Osteoblast (primary cell): ENCODE data around the gene BEGAIN. TPM values are rescaled to one million over a fixed set of nuclear protein-coding genes. Genes with fewer than 3 reads are reported as not detected.

Experiments
- DNase-seq: peaks from one replicate; pipeline ENCODE4 v3.0.0; 2011; ENCODE audit warnings: low spot score, mixed read lengths; ENCODE audit not compliant: insufficient read length; ENCODE audit errors: missing footprints
- H2AFZ ChIP-seq: 2 replicates; pipeline ENCODE4 v1.6.0; 2011; ENCODE audit warnings: mild to moderate bottlenecking, low read length
- H3K27ac ChIP-seq: 2 replicates; pipeline ENCODE4 v1.5.1; 2011; ENCODE audit warnings: mild to moderate bottlenecking, low read depth, low read length, moderate library complexity
- H3K27me3 ChIP-seq: 2 replicates; pipeline ENCODE4 v1.6.0; 2012; ENCODE audit warnings: mild to moderate bottlenecking, control low read depth, inconsistent platforms, low read length, moderate library complexity; ENCODE audit not compliant: insufficient read depth
- H3K36me3 ChIP-seq: 2 replicates; pipeline ENCODE4 v1.5.1; 2011; ENCODE audit warnings: mild to moderate bottlenecking, low read length, control low read depth, moderate library complexity; ENCODE audit not compliant: insufficient read depth
- H3K4me1 ChIP-seq: 2 replicates; pipeline ENCODE4 v1.5.1; 2011; ENCODE audit warnings: mild to moderate bottlenecking, low read length, control low read depth, moderate library complexity; ENCODE audit not compliant: insufficient read depth
- H3K4me2 ChIP-seq: 2 replicates; pipeline ENCODE4 v1.6.0; 2011; ENCODE audit warnings: mild to moderate bottlenecking, low read length; ENCODE audit not compliant: insufficient read depth
- H3K4me3 ChIP-seq: fragments of 200-600 bp; sonication (generic); 3 replicates; pipeline ENCODE4 v1.5.1; 2012; ENCODE audit warnings: mild to moderate bottlenecking, low read length, inconsistent platforms; ENCODE audit not compliant: insufficient read depth
- H3K79me2 ChIP-seq: 2 replicates; pipeline ENCODE4 v1.6.0; 2012; ENCODE audit warnings: mild to moderate bottlenecking, low read length, control low read depth, inconsistent platforms; ENCODE audit not compliant: insufficient read depth
- H3K9me3 ChIP-seq: 2 replicates; pipeline ENCODE4 v1.5.1; 2011; ENCODE audit warnings: low read depth, low read length, control low read depth
- H4K20me1 ChIP-seq: 2 replicates; pipeline ENCODE4 v1.6.0; 2012; ENCODE audit warnings: mild to moderate bottlenecking, low read length, control low read depth; ENCODE audit not compliant: insufficient read depth
- small RNA-seq: library from RNA; depleted of rRNA; stranded (forward); fragments of <200 nt; gene quantifications from one replicate; pipeline ENCODE3, GENCODE V24; 2012
- total RNA-seq: library from RNA; depleted of rRNA; stranded (reverse); fragments of >200 nt; gene quantifications from 2 replicates; pipeline ENCODE4 v1.2.3, GENCODE V29; 2012
- TF ChIP-seq, protein P1 (sequence below): IDR thresholded peaks from 2 replicates; pipeline ENCODE4 v1.5.1; 2011; ENCODE audit warnings: mild to moderate bottlenecking, low read depth, low read length, moderate library complexity; ENCODE audit errors: extremely low read depth

Gene BEGAIN
- total RNA-seq, 1 donor, result 1.1 TPM

DNA sequence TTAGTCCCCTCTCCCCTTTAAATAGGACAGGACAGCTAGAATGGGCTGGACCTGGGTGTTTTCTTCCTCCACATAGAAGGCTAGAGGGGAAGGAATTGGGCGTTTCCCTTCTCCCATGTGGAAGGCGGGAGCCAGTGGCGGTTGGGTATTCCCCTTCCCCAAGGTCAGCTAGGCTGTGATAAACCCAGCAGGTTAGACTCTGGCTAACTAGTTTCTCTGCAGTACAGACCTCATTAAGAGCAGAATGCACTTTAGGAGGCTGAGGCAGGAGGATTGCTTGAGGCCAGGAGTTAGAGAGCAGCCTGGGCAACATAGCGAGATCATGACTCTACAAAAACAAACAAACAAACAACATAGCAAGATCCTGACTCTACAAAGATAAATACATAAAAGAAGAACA lies 92.6 kb downstream of the BEGAIN start:
- no peak for DNase-seq
- Histone ChIP-seq H3K4me3 (no peak overlapping the region), H3K27ac (no peak overlapping the region), H3K4me2 (no peak overlapping the region), H4K20me1 (peaks cover 36% of the 10 kb centered on the region), H2AFZ (no peak overlapping the region), H3K36me3 (no peaks in the 10 kb centered on the region), H3K79me2 (no peaks in the 10 kb centered on the region), H3K27me3 (no peaks in the 10 kb centered on the region), H3K9me3 (no peaks in the 10 kb centered on the region), H3K4me1 (no peaks in the 10 kb centered on the region)
- TF ChIP-seq, protein P1, sequence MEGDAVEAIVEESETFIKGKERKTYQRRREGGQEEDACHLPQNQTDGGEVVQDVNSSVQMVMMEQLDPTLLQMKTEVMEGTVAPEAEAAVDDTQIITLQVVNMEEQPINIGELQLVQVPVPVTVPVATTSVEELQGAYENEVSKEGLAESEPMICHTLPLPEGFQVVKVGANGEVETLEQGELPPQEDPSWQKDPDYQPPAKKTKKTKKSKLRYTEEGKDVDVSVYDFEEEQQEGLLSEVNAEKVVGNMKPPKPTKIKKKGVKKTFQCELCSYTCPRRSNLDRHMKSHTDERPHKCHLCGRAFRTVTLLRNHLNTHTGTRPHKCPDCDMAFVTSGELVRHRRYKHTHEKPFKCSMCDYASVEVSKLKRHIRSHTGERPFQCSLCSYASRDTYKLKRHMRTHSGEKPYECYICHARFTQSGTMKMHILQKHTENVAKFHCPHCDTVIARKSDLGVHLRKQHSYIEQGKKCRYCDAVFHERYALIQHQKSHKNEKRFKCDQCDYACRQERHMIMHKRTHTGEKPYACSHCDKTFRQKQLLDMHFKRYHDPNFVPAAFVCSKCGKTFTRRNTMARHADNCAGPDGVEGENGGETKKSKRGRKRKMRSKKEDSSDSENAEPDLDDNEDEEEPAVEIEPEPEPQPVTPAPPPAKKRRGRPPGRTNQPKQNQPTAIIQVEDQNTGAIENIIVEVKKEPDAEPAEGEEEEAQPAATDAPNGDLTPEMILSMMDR, result no peak

DNA sequence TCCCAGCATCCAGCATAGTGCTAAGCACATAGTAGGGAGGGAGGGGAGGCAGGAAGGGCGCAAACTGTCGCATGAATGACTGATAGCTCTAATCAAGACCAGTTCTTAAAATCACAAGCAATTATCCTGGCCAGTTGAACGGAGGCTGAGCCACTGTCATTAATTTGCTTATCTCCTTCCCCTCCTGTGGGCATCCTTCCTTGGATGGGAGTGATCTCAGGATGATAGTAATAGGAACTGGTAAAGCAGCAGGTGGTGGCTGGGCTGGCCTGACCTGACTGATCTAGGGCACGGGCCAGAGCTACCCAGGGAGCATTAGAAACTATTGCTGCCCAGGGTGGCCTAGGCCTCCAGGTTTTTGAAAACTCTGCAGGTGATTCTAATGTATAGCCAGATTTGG lies 97.0 kb downstream of the BEGAIN start:
- Histone ChIP-seq H3K36me3 (no peaks in the 10 kb centered on the region), H3K9me3 (no peaks in the 10 kb centered on the region), H3K4me1 (peaks cover 12% of the 10 kb centered on the region), H4K20me1 (peaks cover 53% of the 10 kb centered on the region), H3K27ac (no peak overlapping the region), H3K79me2 (no peaks in the 10 kb centered on the region), H3K4me2 (no peak overlapping the region), H3K4me3 (no peak overlapping the region), H3K27me3 (no peaks in the 10 kb centered on the region), H2AFZ (no peak overlapping the region)
- no peak for DNase-seq
- TF ChIP-seq, protein P1, result no peak

DNA sequence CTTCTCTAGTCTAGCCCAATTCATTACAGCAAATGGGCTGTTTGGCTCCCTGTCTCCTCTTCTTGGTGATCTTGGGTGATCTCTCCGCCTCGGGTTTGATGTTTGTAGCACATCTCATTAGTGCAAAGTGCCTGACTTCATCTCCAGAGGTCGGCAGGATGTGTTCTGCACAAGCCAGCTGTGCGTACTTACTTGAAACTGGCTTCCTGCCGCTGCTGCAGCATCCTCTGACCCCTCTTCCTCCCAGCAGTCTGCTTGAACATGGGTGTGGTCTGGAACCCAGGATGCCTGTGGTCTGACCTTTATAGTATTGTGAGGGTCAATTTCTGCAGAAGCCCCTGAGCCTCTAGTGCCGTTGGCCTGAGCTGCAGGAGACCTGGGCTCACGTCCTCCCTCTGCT lies 99.2 kb downstream of the BEGAIN start:
- Histone ChIP-seq H3K4me3 (no peak overlapping the region), H2AFZ (no peak overlapping the region), H3K36me3 (no peaks in the 10 kb centered on the region), H3K4me2 (no peak overlapping the region), H3K27ac (no peak overlapping the region), H4K20me1 (peaks cover 48% of the 10 kb centered on the region), H3K27me3 (no peaks in the 10 kb centered on the region), H3K79me2 (no peaks in the 10 kb centered on the region), H3K4me1 (peaks cover 12% of the 10 kb centered on the region), H3K9me3 (no peaks in the 10 kb centered on the region)
- TF ChIP-seq, protein P1, result no peak
- no peak for DNase-seq

DNA sequence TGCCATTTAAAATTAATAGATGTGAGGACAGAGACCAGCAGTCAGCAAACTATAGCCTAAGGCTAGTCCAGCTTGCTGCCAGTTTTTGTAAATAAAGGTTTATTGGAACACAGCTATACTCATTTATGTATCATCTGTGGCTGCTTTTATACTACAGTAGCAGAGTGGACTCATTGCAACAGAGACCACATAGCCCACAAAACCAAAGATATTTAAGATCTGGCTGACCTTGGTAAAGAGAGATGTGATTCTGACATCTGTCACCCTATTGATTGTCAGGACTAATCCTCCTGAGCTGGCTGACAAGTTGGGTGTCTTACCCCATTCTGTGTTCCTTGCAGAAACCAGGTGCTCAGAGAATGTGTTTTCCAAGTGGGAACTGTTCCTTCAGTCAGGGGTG lies 99.9 kb downstream of the BEGAIN start:
- H4K20me1 ChIP-seq, result peaks cover 47% of the 10 kb centered on the region
- DNase-seq, result no peak

More for the DNA sequence above, 99.9 kb downstream of the BEGAIN start:
- Histone ChIP-seq H3K4me3 (no peak overlapping the region), H3K27me3 (no peaks in the 10 kb centered on the region), H3K36me3 (no peaks in the 10 kb centered on the region), H3K4me1 (peaks cover 12% of the 10 kb centered on the region), H3K27ac (no peak overlapping the region), H3K4me2 (no peak overlapping the region), H2AFZ (no peak overlapping the region), H3K79me2 (no peaks in the 10 kb centered on the region), H3K9me3 (no peaks in the 10 kb centered on the region)
- TF ChIP-seq, protein P1, result no peak

Small RNAs within 50 kb of the gene (small RNA-seq; reads per million reads assigned to genes)
- not detected for gene RN7SKP92

Other genes with a start within 250 kb of the BEGAIN start
- 18.0 and 22.1 TPM in 2 replicates for gene WDR25, start 210.9 kb downstream of the BEGAIN start, total RNA-seq
- gene DLK1, start 139.5 kb upstream of the BEGAIN start, total RNA-seq, result not detected in 2 replicates
- 200 and 269 TPM in 2 replicates for gene MEG3, start 238.7 kb upstream of the BEGAIN start, total RNA-seq